CD8-positive, alpha-beta memory T cell (primary cell): ENCODE data around the gene IFI27L2. TPM values are rescaled to one million over a fixed set of nuclear protein-coding genes. Genes with fewer than 3 reads are reported as not detected.

Experiments used
- CTCF ChIA-PET: fragments of 350-600 bp; sonication (Branson Sonifier 250); formaldehyde crosslinking; loops from one replicate; lab custom pipeline; 2021; ENCODE audit warnings: antibody characterized with exemption; lab: Charles Lee
- POLR2A ChIA-PET: fragments of 350-600 bp; sonication (Branson Sonifier 250); formaldehyde crosslinking; loops from one replicate; lab custom pipeline; 2021; ENCODE audit warnings: antibody characterized with exemption; lab: Charles Lee
- DNase-seq, 5 donors: peaks; one replicate each; pipeline versions ENCODE4 v3.0.0 to v3.0.0-alpha.2; 2020 to 2022; ENCODE audit warnings: mixed read lengths in 1 of 5
- H3K27ac ChIP-seq: one replicate; pipeline ENCODE4 v1.7.0; 2013; ENCODE audit warnings: low read depth, mild to moderate bottlenecking, low read length, moderate library complexity
- H3K27me3 ChIP-seq: 2 replicates; pipeline ENCODE4 v1.7.0; 2013; ENCODE audit warnings: low read length, mild to moderate bottlenecking; ENCODE audit not compliant: insufficient read depth, poor library complexity, severe bottlenecking
- H3K36me3 ChIP-seq: 2 replicates; pipeline ENCODE4 v1.7.0; 2013; ENCODE audit warnings: mild to moderate bottlenecking, low read length, moderate library complexity; ENCODE audit not compliant: insufficient read depth
- H3K4me1 ChIP-seq: 2 replicates; pipeline ENCODE4 v1.7.0; 2013; ENCODE audit warnings: mild to moderate bottlenecking, low read length, moderate library complexity; ENCODE audit not compliant: insufficient read depth
- H3K4me3 ChIP-seq: 2 replicates; pipeline ENCODE4 v1.7.0; 2013; ENCODE audit warnings: mild to moderate bottlenecking, low read length
- H3K9me3 ChIP-seq: 2 replicates; pipeline ENCODE4 v1.7.0; 2013; ENCODE audit warnings: mild to moderate bottlenecking, low read length
- H3K27ac Mint-ChIP-seq, 8 donors: one replicate each; pipeline ENCODE4 v1.8.0; 2020 to 2021; ENCODE audit warnings: mixed read lengths in 8 of 8, mild to moderate bottlenecking in 6 of 8, inconsistent platforms in 3 of 8, moderate library complexity in 3 of 8
- H3K27me3 Mint-ChIP-seq, 2 donors: one replicate each; pipeline ENCODE4 v1.8.0; 2020 to 2021; ENCODE audit warnings: mixed read lengths in 2 of 2, mild to moderate bottlenecking in 1 of 2, moderate library complexity in 1 of 2
- H3K36me3 Mint-ChIP-seq, 3 donors: one replicate each; pipeline ENCODE4 v1.8.0; 2020 to 2021; ENCODE audit warnings: mixed read lengths in 3 of 3, inconsistent platforms in 1 of 3, mild to moderate bottlenecking in 1 of 3
- H3K4me1 Mint-ChIP-seq, 3 donors: one replicate each; pipeline ENCODE4 v1.8.0; 2020 to 2021; ENCODE audit warnings: mixed read lengths in 3 of 3, inconsistent platforms in 1 of 3, mild to moderate bottlenecking in 1 of 3
- H3K4me3 Mint-ChIP-seq, 7 donors: one replicate each; pipeline ENCODE4 v1.8.0; 2020 to 2021; ENCODE audit warnings: mixed read lengths in 7 of 7, mild to moderate bottlenecking in 6 of 7, moderate library complexity in 4 of 7, inconsistent platforms in 2 of 7
- H3K9me3 Mint-ChIP-seq, 5 donors: one replicate each; pipeline ENCODE4 v1.8.0; 2020 to 2022; ENCODE audit warnings: mixed read lengths in 5 of 5, mild to moderate bottlenecking in 3 of 5, moderate library complexity in 2 of 5, inconsistent platforms in 1 of 5
- polyA plus RNA-seq: library from polyadenylated mRNA; unstranded; fragments of 300-500 nt; fragmentation: Illumina TruSeq; gene quantifications from one replicate; pipeline ENCODE4 v1.2.3, GENCODE V29; 2021
- total RNA-seq, 2 experiments: library from RNA; stranded (reverse); gene quantifications; one replicate each; pipeline ENCODE4 v1.2.3, GENCODE V29; 2021

Gene IFI27L2
- total and polyA plus RNA-seq, 3 experiments from 2014 or later = 55.9 to 95.5 (median 58.5) TPM

DNA sequence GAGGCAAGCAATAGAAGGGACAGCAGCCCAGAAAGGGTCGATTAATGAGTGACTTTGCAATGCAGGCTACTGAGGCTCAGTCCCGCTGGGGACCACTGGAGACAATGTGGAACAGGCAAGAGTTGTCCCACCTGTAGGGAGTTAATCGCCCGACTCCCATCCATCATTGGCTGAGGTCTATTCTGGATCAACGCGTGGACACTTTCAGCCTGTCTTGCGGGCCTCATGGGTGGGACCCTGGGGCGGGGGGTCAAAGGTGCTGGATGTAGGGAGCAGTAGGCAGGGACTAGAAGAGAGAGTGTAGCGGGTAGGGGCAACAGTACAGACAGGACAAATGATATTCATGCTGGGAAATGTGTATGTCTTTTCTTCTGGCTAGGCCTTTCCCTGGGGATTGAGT is 6.1 kb downstream of the IFI27L2 start:
- Mint-ChIP-seq H3K9me3 (peaks cover 12 to 22% (median 13%) of the 10 kb centered on the region in 5 donors), H3K4me3 (no peak overlapping the region), H3K27ac (no peak overlapping the region), H3K36me3 (peaks cover 0 to 8% (median 0%) of the 10 kb centered on the region in 3 donors), H3K4me1 (peaks cover 0 to 4% (median 0%) of the 10 kb centered on the region in 3 donors), H3K27me3 (peaks cover 22 to 27% of the 10 kb centered on the region in 2 donors)
- POLR2A ChIA-PET = no interaction called here
- H3K9me3 ChIP-seq = no peaks in the 10 kb centered on the region
- no peak for DNase-seq
- no peak overlapping the region for H3K4me3 ChIP-seq
- no peak overlapping the region for H3K27ac ChIP-seq
- H3K27me3 ChIP-seq = no peaks in the 10 kb centered on the region
- CTCF ChIA-PET = interaction anchor here (2.6 kb wide), 1 partner anchor 13 kb away, joined by 9 read pairs; no protein-coding TSS in a partner anchor
- no peaks in the 10 kb centered on the region for H3K36me3 ChIP-seq
- no peaks in the 10 kb centered on the region for H3K4me1 ChIP-seq

DNA sequence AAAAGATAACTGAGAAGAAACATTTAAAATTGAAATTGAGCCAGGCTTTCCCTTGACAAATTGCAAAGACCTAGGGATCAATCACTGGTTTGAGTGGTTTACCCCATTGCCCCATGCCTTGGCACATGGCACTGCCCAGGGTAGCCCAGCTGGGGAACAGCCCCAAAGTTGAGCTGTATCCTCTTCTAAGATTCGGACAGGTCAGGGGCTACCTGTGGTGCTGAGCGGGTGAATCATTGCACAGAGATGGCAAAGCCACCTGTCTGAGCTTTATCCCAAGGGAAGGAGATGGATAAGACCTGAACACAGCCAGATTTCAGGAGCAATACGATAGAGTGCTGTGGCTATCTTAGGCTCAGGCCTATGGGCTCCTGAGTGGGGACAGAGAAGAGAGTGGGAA is 7.0 kb downstream of the IFI27L2 start:
- Histone ChIP-seq H3K4me3 (no peak overlapping the region), H3K36me3 (no peaks in the 10 kb centered on the region), H3K27ac (no peak overlapping the region), H3K27me3 (no peaks in the 10 kb centered on the region), H3K9me3 (no peaks in the 10 kb centered on the region), H3K4me1 (no peaks in the 10 kb centered on the region)
- Mint-ChIP-seq H3K36me3 (peaks cover 0 to 6% (median 0%) of the 10 kb centered on the region in 3 donors), H3K4me1 (no peaks in the 10 kb centered on the region), H3K4me3 (no peak overlapping the region), H3K9me3 (peaks cover 12 to 22% (median 13%) of the 10 kb centered on the region in 5 donors), H3K27ac (no peak overlapping the region), H3K27me3 (peaks cover 26 to 34% of the 10 kb centered on the region in 2 donors)
- POLR2A ChIA-PET = no interaction called here
- no peak for DNase-seq
- CTCF ChIA-PET = no interaction called here

DNA sequence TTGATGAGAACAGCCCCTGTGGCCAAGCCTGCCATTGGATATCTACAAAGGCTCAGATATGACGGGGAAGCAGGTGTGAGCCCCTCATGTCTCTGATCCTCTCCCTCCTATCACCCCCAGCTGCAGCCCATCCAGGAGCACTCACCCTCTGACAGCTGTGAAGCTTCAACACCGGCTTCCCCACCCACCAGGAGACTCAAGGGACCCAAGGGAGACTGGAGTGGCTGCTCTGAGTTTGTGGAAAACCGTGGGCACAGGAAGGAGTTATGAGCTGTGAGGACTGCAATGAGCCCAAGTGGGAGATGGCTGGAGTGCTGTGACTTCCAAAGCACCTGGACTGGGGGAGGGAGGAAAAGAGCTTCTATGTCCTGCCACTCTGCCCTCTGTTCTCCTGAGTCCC is 7.9 kb downstream of the IFI27L2 start:
- Mint-ChIP-seq H3K36me3 (peaks cover 0 to 3% (median 0%) of the 10 kb centered on the region in 3 donors), H3K27me3 (peaks cover 30 to 44% of the 10 kb centered on the region in 2 donors), H3K9me3 (peaks cover 12 to 22% (median 13%) of the 10 kb centered on the region in 5 donors), H3K4me3 (no peak overlapping the region), H3K4me1 (no peaks in the 10 kb centered on the region), H3K27ac (no peak overlapping the region)
- DNase-seq = no peak
- Histone ChIP-seq H3K4me1 (no peaks in the 10 kb centered on the region), H3K4me3 (no peak overlapping the region), H3K27me3 (peaks cover 3% of the 10 kb centered on the region), H3K9me3 (no peaks in the 10 kb centered on the region), H3K36me3 (no peaks in the 10 kb centered on the region), H3K27ac (no peak overlapping the region)
- ChIA-PET POLR2A (no interaction called here), CTCF (no interaction called here)

DNA sequence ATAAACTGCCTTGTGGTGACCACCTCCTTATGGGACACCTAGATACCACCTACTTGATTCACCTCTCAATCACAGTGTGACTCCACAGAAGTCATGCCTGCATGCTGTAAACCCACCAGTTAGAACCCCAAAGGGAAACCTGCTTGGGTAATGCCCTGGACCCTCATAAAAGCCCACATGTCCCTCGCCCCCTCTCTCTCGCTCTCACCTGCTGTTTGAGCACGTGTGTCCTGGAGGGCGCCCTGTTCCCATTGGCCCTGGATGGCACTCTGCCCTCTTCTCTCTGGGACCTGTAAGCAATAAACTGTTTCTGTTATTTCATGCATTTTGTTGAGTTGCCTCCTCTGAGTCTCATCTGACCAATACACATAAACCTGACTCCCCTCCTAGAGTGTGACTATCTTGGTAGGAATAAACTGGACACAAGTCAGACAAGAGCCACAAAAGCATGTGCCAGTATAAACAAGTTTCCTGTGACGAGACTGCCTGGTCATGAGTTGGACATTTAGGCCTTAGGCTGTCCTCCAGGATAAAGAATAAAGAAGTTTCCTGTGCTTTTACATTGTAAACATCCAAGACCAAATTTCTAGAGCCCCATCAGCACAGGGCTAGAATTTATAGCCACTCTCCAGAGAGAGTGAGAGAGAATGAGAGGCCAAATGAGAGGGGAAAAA is 8.6 kb downstream of the IFI27L2 start:
- no peaks in the 10 kb centered on the region for H3K4me1 ChIP-seq
- H3K36me3 Mint-ChIP-seq = no peaks in the 10 kb centered on the region
- peaks cover 12 to 22% (median 13%) of the 10 kb centered on the region in 5 donors for H3K9me3 Mint-ChIP-seq
- no peak for DNase-seq
- no peak overlapping the region for H3K4me3 Mint-ChIP-seq
- no peaks in the 10 kb centered on the region for H3K9me3 ChIP-seq
- H3K4me1 Mint-ChIP-seq = no peaks in the 10 kb centered on the region
- peaks cover 4% of the 10 kb centered on the region for H3K27me3 ChIP-seq
- no peak overlapping the region for H3K27ac ChIP-seq
- no peak overlapping the region for H3K27ac Mint-ChIP-seq
- ChIA-PET POLR2A (no interaction called here), CTCF (no interaction called here)
- H3K36me3 ChIP-seq = no peaks in the 10 kb centered on the region
- no peak overlapping the region for H3K4me3 ChIP-seq
- peaks cover 31 to 50% of the 10 kb centered on the region in 2 donors for H3K27me3 Mint-ChIP-seq

GRCh38 chr14:94119071-94119470 is 10.3 kb downstream of the IFI27L2 start:
- H3K27ac ChIP-seq = no peak overlapping the region
- ChIA-PET CTCF (no interaction called here), POLR2A (no interaction called here)
- no peaks in the 10 kb centered on the region for H3K9me3 ChIP-seq
- H3K4me3 Mint-ChIP-seq = no peak overlapping the region
- no peaks in the 10 kb centered on the region for H3K36me3 Mint-ChIP-seq
- no peaks in the 10 kb centered on the region for H3K36me3 ChIP-seq
- H3K9me3 Mint-ChIP-seq = peaks cover 12 to 22% (median 13%) of the 10 kb centered on the region in 5 donors
- DNase-seq = no peak
- no peaks in the 10 kb centered on the region for H3K4me1 Mint-ChIP-seq
- no peaks in the 10 kb centered on the region for H3K4me1 ChIP-seq
- peaks cover 35 to 64% of the 10 kb centered on the region in 2 donors for H3K27me3 Mint-ChIP-seq
- no peak overlapping the region for H3K4me3 ChIP-seq
- peaks cover 4% of the 10 kb centered on the region for H3K27me3 ChIP-seq
- no peak overlapping the region for H3K27ac Mint-ChIP-seq

DNA sequence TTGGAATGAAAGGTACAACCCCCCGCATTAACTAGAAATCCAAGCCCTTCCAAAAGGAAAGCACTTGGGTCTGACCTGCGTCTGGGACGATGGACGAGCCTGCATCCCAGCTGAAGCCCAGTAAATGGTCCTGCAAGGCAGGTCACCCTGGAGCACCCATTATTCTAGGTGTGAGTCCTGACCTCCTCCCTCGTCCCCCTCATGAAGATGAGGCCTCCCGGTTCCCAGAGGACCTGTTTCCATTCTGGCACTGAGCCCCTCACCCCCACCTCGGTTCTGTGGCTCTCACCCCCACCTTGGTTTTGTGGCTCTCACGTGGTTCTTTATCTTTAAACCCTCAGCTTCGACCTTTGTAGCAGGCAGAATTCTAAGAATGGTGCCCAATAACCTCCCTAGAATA is 11.5 kb downstream of the IFI27L2 start:
- H3K36me3 ChIP-seq = no peaks in the 10 kb centered on the region
- no peak overlapping the region for H3K4me3 ChIP-seq
- Mint-ChIP-seq H3K27me3 (peaks cover 35 to 64% of the 10 kb centered on the region in 2 donors), H3K36me3 (no peaks in the 10 kb centered on the region), H3K4me3 (no peak overlapping the region), H3K27ac (no peak overlapping the region), H3K9me3 (peaks cover 12 to 22% (median 13%) of the 10 kb centered on the region in 5 donors), H3K4me1 (no peaks in the 10 kb centered on the region)
- ChIA-PET CTCF (interaction anchor here (1.6 kb wide), 1 partner anchor 14 kb away, joined by 3 read pairs; no protein-coding TSS in a partner anchor), POLR2A (no interaction called here)
- no peaks in the 10 kb centered on the region for H3K4me1 ChIP-seq
- no peaks in the 10 kb centered on the region for H3K9me3 ChIP-seq
- H3K27me3 ChIP-seq = peaks cover 4% of the 10 kb centered on the region
- DNase-seq = no peak
- H3K27ac ChIP-seq = no peak overlapping the region

DNA sequence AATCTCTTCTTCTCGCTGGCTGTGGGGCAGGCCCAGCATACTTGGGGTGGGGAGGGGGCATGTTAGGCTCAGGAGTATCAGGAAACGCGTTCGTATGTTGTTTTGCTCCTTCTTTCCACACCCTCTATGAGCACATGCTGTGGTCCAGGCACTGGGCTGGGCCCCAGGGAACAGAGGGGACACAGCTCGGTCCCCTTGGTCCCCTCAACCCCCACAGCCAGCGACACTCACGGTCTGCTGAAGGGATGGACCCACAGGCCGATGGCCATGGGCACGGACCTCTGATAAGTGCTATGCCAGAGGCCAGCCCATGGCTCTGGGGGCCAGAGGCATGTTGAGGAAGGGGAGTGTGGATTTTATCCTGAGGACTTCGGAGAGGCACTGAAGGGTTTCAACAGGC is 12.7 kb downstream of the IFI27L2 start:
- CTCF ChIA-PET = no interaction called here
- no peak overlapping the region for H3K4me3 Mint-ChIP-seq
- no peaks in the 10 kb centered on the region for H3K4me1 ChIP-seq
- no peaks in the 10 kb centered on the region for H3K36me3 ChIP-seq
- H3K27me3 ChIP-seq = peaks cover 4% of the 10 kb centered on the region
- peaks cover 34 to 56% of the 10 kb centered on the region in 2 donors for H3K27me3 Mint-ChIP-seq
- H3K9me3 ChIP-seq = no peaks in the 10 kb centered on the region
- H3K4me1 Mint-ChIP-seq = no peaks in the 10 kb centered on the region
- no peak overlapping the region for H3K4me3 ChIP-seq
- peaks cover 12 to 21% (median 13%) of the 10 kb centered on the region in 5 donors for H3K9me3 Mint-ChIP-seq
- H3K36me3 Mint-ChIP-seq = no peaks in the 10 kb centered on the region
- H3K27ac Mint-ChIP-seq = no peak overlapping the region
- no peak for DNase-seq
- POLR2A ChIA-PET = no interaction called here
- no peak overlapping the region for H3K27ac ChIP-seq

DNA sequence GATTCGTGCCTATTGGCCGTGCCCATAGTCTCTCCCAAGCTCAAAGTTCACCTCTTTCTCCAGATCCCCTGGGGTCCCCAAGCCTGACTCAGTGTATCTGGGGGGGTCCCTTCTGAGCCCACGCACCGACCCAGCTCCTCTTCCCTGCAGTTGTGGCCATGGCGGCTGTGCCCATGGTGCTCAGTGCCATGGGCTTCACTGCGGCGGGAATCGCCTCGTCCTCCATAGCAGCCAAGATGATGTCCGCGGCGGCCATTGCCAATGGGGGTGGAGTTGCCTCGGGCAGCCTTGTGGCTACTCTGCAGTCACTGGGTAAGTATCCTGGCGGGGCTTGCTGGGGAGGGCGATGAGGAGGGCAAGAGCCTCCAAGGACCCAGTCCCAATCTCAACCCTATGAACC is 13.8 kb downstream of the IFI27L2 start:
- no peaks in the 10 kb centered on the region for H3K4me1 ChIP-seq
- Mint-ChIP-seq H3K36me3 (no peaks in the 10 kb centered on the region), H3K4me3 (no peak overlapping the region), H3K9me3 (peaks cover 6 to 12% (median 9%) of the 10 kb centered on the region in 5 donors), H3K27me3 (peaks cover 31 to 45% of the 10 kb centered on the region in 2 donors), H3K4me1 (no peaks in the 10 kb centered on the region), H3K27ac (peak overlapping the region in 1 of 8 donors; percentile 47)
- H3K27ac ChIP-seq = no peak overlapping the region
- H3K27me3 ChIP-seq = peaks cover 4% of the 10 kb centered on the region
- no peaks in the 10 kb centered on the region for H3K36me3 ChIP-seq
- no peak overlapping the region for H3K4me3 ChIP-seq
- no peaks in the 10 kb centered on the region for H3K9me3 ChIP-seq
- POLR2A ChIA-PET = no interaction called here
- CTCF ChIA-PET = interaction anchor here (1.6 to 1.8 kb wide), 2 partner anchors 21 to 79 kb away, joined by 3 to 6 read pairs; no protein-coding TSS in a partner anchor
- DNase-seq = no peak
